Left renal cortex interstitium (tissue), 4 donors: Measurements from ENCODE around the gene MTX1. TPM values are rescaled to one million over a fixed set of nuclear protein-coding genes. Genes with fewer than 3 reads are reported as not detected.

Source experiments
- DNase-seq, 4 donors: peaks; one replicate each; pipeline ENCODE4 v3.0.0-alpha.2; 2013; ENCODE audit warnings: low read depth in 4 of 4, low spot score in 2 of 4, missing footprints in 1 of 4
- polyA plus RNA-seq, 4 donors: library from polyadenylated mRNA; unstranded; fragments of 120-200 nt; gene quantifications; one replicate each; pipeline ENCODE4 v1.2.1, GENCODE V29; 2013; ENCODE audit not compliant: insufficient read length in 4 of 4

The MTX1 gene
- polyA plus RNA-seq, 4 donors: 38.3 to 49.0 (median 44.8) TPM

GRCh38 chr1:155255243-155256007, 46.9 kb downstream of the MTX1 start, which contains the start of gene ENTREP3:
TSS of gene ENTREP3 (minus strand) at chr1:155255483. CDS start at chr1:155254877, 606 bp downstream.
- DNase-seq: peak in 2 of 4 donors; percentile 82 to 85

- no peak for DNase-seq
Measured at GRCh38 chr1:155256058-155256852, 47.8 kb downstream of the MTX1 start.

GRCh38 chr1:155260276-155260675, 51.8 kb downstream of the MTX1 start:
- DNase-seq: no peak

GRCh38 chr1:155261493-155261851, 53.0 kb downstream of the MTX1 start:
- DNase-seq: no peak

GRCh38 chr1:155261852-155262673, 53.6 kb downstream of the MTX1 start, which contains the start of gene SCAMP3:
TSS of gene SCAMP3 (minus strand) at chr1:155262360. CDS start at chr1:155262151, 209 bp downstream.
- peak in 3 of 4 donors; percentile 88 to 98 (median 88) for DNase-seq

- DNase-seq: no peak
Measured at GRCh38 chr1:155263067-155263466, 54.6 kb downstream of the MTX1 start.

Other genes starting within 250 kb of the MTX1 start
- 10 to 100 TPM; 41.4 to 51.2 (median 47.0) TPM for gene PYGO2, start 246.9 kb upstream of the MTX1 start, polyA plus RNA-seq
- gene SHC1, start 237.9 kb upstream of the MTX1 start, polyA plus RNA-seq: 10 to 100 TPM; 71.9 to 91.5 (median 80.8) TPM
- 10 to 100 TPM; 82.3 to 99.0 (median 91.8) TPM for gene CKS1B, start 234.0 kb upstream of the MTX1 start, polyA plus RNA-seq
- gene FLAD1, start 225.4 kb upstream of the MTX1 start, polyA plus RNA-seq: 10 to 100 TPM; 27.4 to 38.7 (median 32.6) TPM
- 1 to 10 TPM in 1 of 4 donors, under 1 TPM in 3; 0.27 to 1.4 (median 0.60) TPM for gene LENEP, start 215.1 kb upstream of the MTX1 start, polyA plus RNA-seq
- 10 to 100 TPM; 11.8 to 17.9 (median 15.4) TPM for gene ZBTB7B, start 205.9 kb upstream of the MTX1 start, polyA plus RNA-seq
- gene DCST2, start 174.9 kb upstream of the MTX1 start, polyA plus RNA-seq: 1 to 10 TPM; 1.1 to 2.5 (median 1.9) TPM
- under 1 TPM; 0.14 to 0.44 (median 0.35) TPM for gene DCST1, start 174.9 kb upstream of the MTX1 start, polyA plus RNA-seq
- 10 to 100 TPM; 36.7 to 55.8 (median 55.4) TPM for gene ADAM15, start 157.4 kb upstream of the MTX1 start, polyA plus RNA-seq
- 10 to 100 TPM; 18.1 to 24.5 (median 21.3) TPM for gene EFNA4, start 145.0 kb upstream of the MTX1 start, polyA plus RNA-seq
- gene EFNA3, start 129.9 kb upstream of the MTX1 start, polyA plus RNA-seq: 1 to 10 TPM; 4.9 to 9.4 (median 6.7) TPM
- gene EFNA1, start 80.8 kb upstream of the MTX1 start, polyA plus RNA-seq: 10 to 100 TPM; 58.7 to 76.2 (median 70.8) TPM
- 10 to 100 TPM; 51.5 to 61.1 (median 55.4) TPM for gene SLC50A1, start 72.8 kb upstream of the MTX1 start, polyA plus RNA-seq
- 10 to 100 TPM; 31.3 to 64.7 (median 45.2) TPM for gene DPM3, start 68.2 kb upstream of the MTX1 start, polyA plus RNA-seq
- gene KRTCAP2, start 35.4 kb upstream of the MTX1 start, polyA plus RNA-seq: 100 to 1,000 TPM; 124 to 166 (median 137) TPM
- 1 to 10 TPM; 2.7 to 6.4 (median 4.9) TPM for gene TRIM46, start 34.8 kb upstream of the MTX1 start, polyA plus RNA-seq
- 10 to 100 TPM; 26.3 to 54.2 (median 37.5) TPM for gene THBS3, start 798 bp upstream of the MTX1 start, polyA plus RNA-seq
- 10 to 100 TPM; 18.7 to 34.5 (median 28.5) TPM for gene ENTREP3, start 46.8 kb downstream of the MTX1 start, polyA plus RNA-seq
- 10 to 100 TPM; 58.8 to 71.7 (median 63.7) TPM for gene SCAMP3, start 53.7 kb downstream of the MTX1 start, polyA plus RNA-seq
- 10 to 100 TPM; 63.7 to 96.6 (median 80.8) TPM for gene CLK2, start 64.8 kb downstream of the MTX1 start, polyA plus RNA-seq
- 10 to 100 TPM in 2 of 4 donors, 1 to 10 TPM in 2; 7.0 to 14.6 (median 11.2) TPM for gene HCN3, start 68.8 kb downstream of the MTX1 start, polyA plus RNA-seq
- gene PKLR, start 92.7 kb downstream of the MTX1 start, polyA plus RNA-seq: 1 to 10 TPM; 5.4 to 9.3 (median 8.7) TPM
- 100 to 1,000 TPM; 175 to 189 (median 181) TPM for gene FDPS, start 100.2 kb downstream of the MTX1 start, polyA plus RNA-seq
- gene RUSC1, start 112.2 kb downstream of the MTX1 start, polyA plus RNA-seq: 10 to 100 TPM; 30.3 to 43.0 (median 38.6) TPM